GM21367 (cell line): Measurements from ENCODE around the gene MGST3.
"Not testable (repeated sequence)": the region's sequence is repeated elsewhere in the genome, so short reads cannot be mapped to it uniquely, and the experiment has no call there.

Experiments
- ATAC-seq: cut with Tn5 transposase; IDR thresholded peaks from one replicate; pipeline ENCODE4 v1.9.1; 2021; ENCODE audit not compliant: unreplicated experiment

MGST3 gene

GRCh38 chr1:165628147-165628822 lies 2.7 kb upstream of the MGST3 start:
- ATAC-seq: no peak

- no peak for ATAC-seq
Measured at GRCh38 chr1:165629151-165629550, 1.9 kb upstream of the MGST3 start.

GRCh38 chr1:165629848-165630628 lies 996 bp upstream of the MGST3 start:
- no peak for ATAC-seq

- peak; percentile 29 for ATAC-seq
Measured at GRCh38 chr1:165631342-165632151, 513 bp downstream of the MGST3 start.

- ATAC-seq: no peak
Measured at GRCh38 chr1:165632152-165632469, 1.1 kb downstream of the MGST3 start.

- no peak for ATAC-seq
Measured at GRCh38 chr1:165632491-165632890, 1.5 kb downstream of the MGST3 start.

- ATAC-seq: no peak
Measured at GRCh38 chr1:165633614-165634013, 2.6 kb downstream of the MGST3 start.

- no peak for ATAC-seq
Measured at GRCh38 chr1:165634154-165634921, 3.3 kb downstream of the MGST3 start.

GRCh38 chr1:165635329-165635728 lies 4.3 kb downstream of the MGST3 start:
- ATAC-seq: no peak

- ATAC-seq: no peak
Measured at GRCh38 chr1:165635823-165636222, 4.8 kb downstream of the MGST3 start.

- no peak for ATAC-seq
Measured at GRCh38 chr1:165637427-165637826, 6.4 kb downstream of the MGST3 start.

GRCh38 chr1:165638211-165638610 lies 7.2 kb downstream of the MGST3 start:
- ATAC-seq: not testable (repeated sequence)

GRCh38 chr1:165639821-165640623 lies 9.0 kb downstream of the MGST3 start:
- no peak for ATAC-seq

- ATAC-seq: no peak
Measured at GRCh38 chr1:165641231-165641987, 10.4 kb downstream of the MGST3 start.

GRCh38 chr1:165644064-165644735 lies 13.2 kb downstream of the MGST3 start:
- ATAC-seq: no peak

- ATAC-seq: peak; percentile 24
Measured at GRCh38 chr1:165645654-165646366, 14.8 kb downstream of the MGST3 start.

GRCh38 chr1:165647517-165647916 lies 16.5 kb downstream of the MGST3 start:
- no peak for ATAC-seq

GRCh38 chr1:165647970-165648369 lies 16.9 kb downstream of the MGST3 start:
- no peak for ATAC-seq
